SK-N-SH treated with all-trans-retinoic acid at 6 μM for 48 hours (cell line): ENCODE measurements around the gene NDUFA5.

ENCODE experiments used
- ARNTL ChIP-seq: fragments of 450-650 bp; formaldehyde crosslinking; IDR thresholded peaks from 2 replicates; pipeline ENCODE4 v1.5.0; 2020; ENCODE audit warnings: low read depth, mild to moderate bottlenecking, moderate library complexity, borderline replicate concordance
- CSDC2 ChIP-seq: fragments of 250-450 bp; sonication (Bioruptor Pico); IDR thresholded peaks from 2 replicates; pipeline ENCODE4 v1.5.0; 2020; ENCODE audit warnings: mild to moderate bottlenecking, moderate library complexity
- OSR1 ChIP-seq: fragments of 250-450 bp; sonication (Bioruptor Pico); IDR thresholded peaks from 2 replicates; pipeline ENCODE4 v1.8.0; 2022; ENCODE audit warnings: moderate library complexity, mild to moderate bottlenecking, inconsistent platforms
- RARB ChIP-seq: fragments of 250-450 bp; sonication (Bioruptor Pico); IDR thresholded peaks from 2 replicates; pipeline ENCODE4 v1.8.0; 2021; ENCODE audit warnings: mild to moderate bottlenecking, moderate library complexity
- SNAI2 ChIP-seq: fragments of 250-450 bp; sonication (Bioruptor Pico); IDR thresholded peaks from 2 replicates; pipeline ENCODE4 v1.5.0; 2020; ENCODE audit warnings: mild to moderate bottlenecking, moderate library complexity
- ZC3H10 ChIP-seq: fragments of 250-450 bp; sonication (Bioruptor Pico); IDR thresholded peaks from 2 replicates; pipeline ENCODE4 v1.5.1; 2021; ENCODE audit warnings: mild to moderate bottlenecking, moderate library complexity
- ZFP30 ChIP-seq: fragments of 450-650 bp; formaldehyde crosslinking; IDR thresholded peaks from 2 replicates; pipeline ENCODE4 v1.5.0; 2022; ENCODE audit warnings: mild to moderate bottlenecking, moderate library complexity
- ZNF8 ChIP-seq: fragments of 450-650 bp; formaldehyde crosslinking; IDR thresholded peaks from 2 replicates; pipeline ENCODE4 v1.5.0; 2020; ENCODE audit warnings: mild to moderate bottlenecking, moderate library complexity
- TF ChIP-seq, protein P1 (sequence below): fragments of 250-450 bp; sonication (Bioruptor Pico); IDR thresholded peaks from 2 replicates; pipeline ENCODE4 v1.5.1; 2020; ENCODE audit warnings: low read depth, mild to moderate bottlenecking, moderate library complexity
- TF ChIP-seq, protein P2 (sequence below): fragments of 250-450 bp; sonication (Bioruptor Pico); IDR thresholded peaks from 2 replicates; pipeline ENCODE4 v1.8.0; 2021; ENCODE audit warnings: low read depth, mild to moderate bottlenecking, moderate library complexity, borderline replicate concordance
- TF ChIP-seq, protein P3 (sequence below): fragments of 250-450 bp; sonication (Bioruptor Pico); IDR thresholded peaks from 2 replicates; pipeline ENCODE4 v1.5.0; 2020; ENCODE audit warnings: mild to moderate bottlenecking, moderate library complexity
- TF ChIP-seq, protein P4 (sequence below): fragments of 250-450 bp; sonication (Bioruptor Pico); IDR thresholded peaks from 2 replicates; pipeline ENCODE4 v1.8.0; 2020; ENCODE audit warnings: mild to moderate bottlenecking, moderate library complexity, borderline replicate concordance

DNA sequence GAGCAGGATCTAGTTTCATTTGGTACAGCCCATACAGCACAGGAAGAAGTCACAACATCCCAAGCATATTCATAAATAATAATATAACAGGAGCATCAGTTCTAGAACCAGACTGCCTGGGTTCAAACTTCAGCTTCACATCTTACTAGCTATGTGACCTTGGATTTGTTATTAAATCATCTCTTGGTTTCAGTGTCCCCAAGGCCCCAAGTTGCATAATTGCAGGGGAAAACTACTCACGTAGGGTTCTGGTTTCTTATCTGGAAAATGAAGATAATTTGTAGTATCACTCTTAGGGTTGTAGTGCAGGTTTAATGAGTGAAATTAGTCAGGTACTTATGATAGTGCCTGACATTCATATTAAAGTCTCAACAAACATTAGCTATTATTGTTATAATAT lies 17.7 kb downstream of the NDUFA5 start:
- TF ChIP-seq, protein P1, sequence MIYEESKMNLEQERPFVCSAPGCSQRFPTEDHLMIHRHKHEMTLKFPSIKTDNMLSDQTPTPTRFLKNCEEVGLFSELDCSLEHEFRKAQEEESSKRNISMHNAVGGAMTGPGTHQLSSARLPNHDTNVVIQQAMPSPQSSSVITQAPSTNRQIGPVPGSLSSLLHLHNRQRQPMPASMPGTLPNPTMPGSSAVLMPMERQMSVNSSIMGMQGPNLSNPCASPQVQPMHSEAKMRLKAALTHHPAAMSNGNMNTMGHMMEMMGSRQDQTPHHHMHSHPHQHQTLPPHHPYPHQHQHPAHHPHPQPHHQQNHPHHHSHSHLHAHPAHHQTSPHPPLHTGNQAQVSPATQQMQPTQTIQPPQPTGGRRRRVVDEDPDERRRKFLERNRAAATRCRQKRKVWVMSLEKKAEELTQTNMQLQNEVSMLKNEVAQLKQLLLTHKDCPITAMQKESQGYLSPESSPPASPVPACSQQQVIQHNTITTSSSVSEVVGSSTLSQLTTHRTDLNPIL (CRISPR knock-in tag) = no peak
- no peak for TF ChIP-seq ZC3H10 (CRISPR knock-in tag)
- TF ChIP-seq RARB (CRISPR knock-in tag) = no peak
- TF ChIP-seq, protein P2, sequence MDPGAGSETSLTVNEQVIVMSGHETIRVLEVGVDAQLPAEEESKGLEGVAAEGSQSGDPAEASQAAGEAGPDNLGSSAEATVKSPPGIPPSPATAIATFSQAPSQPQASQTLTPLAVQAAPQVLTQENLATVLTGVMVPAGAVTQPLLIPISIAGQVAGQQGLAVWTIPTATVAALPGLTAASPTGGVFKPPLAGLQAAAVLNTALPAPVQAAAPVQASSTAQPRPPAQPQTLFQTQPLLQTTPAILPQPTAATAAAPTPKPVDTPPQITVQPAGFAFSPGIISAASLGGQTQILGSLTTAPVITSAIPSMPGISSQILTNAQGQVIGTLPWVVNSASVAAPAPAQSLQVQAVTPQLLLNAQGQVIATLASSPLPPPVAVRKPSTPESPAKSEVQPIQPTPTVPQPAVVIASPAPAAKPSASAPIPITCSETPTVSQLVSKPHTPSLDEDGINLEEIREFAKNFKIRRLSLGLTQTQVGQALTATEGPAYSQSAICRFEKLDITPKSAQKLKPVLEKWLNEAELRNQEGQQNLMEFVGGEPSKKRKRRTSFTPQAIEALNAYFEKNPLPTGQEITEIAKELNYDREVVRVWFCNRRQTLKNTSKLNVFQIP (CRISPR knock-in tag) = no peak
- TF ChIP-seq, protein P3, sequence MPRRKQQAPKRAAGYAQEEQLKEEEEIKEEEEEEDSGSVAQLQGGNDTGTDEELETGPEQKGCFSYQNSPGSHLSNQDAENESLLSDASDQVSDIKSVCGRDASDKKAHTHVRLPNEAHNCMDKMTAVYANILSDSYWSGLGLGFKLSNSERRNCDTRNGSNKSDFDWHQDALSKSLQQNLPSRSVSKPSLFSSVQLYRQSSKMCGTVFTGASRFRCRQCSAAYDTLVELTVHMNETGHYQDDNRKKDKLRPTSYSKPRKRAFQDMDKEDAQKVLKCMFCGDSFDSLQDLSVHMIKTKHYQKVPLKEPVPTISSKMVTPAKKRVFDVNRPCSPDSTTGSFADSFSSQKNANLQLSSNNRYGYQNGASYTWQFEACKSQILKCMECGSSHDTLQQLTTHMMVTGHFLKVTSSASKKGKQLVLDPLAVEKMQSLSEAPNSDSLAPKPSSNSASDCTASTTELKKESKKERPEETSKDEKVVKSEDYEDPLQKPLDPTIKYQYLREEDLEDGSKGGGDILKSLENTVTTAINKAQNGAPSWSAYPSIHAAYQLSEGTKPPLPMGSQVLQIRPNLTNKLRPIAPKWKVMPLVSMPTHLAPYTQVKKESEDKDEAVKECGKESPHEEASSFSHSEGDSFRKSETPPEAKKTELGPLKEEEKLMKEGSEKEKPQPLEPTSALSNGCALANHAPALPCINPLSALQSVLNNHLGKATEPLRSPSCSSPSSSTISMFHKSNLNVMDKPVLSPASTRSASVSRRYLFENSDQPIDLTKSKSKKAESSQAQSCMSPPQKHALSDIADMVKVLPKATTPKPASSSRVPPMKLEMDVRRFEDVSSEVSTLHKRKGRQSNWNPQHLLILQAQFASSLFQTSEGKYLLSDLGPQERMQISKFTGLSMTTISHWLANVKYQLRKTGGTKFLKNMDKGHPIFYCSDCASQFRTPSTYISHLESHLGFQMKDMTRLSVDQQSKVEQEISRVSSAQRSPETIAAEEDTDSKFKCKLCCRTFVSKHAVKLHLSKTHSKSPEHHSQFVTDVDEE (CRISPR knock-in tag) = no peak
- no peak for TF ChIP-seq ZFP30 (CRISPR knock-in tag)
- no peak for TF ChIP-seq SNAI2 (CRISPR knock-in tag)
- no peak for TF ChIP-seq CSDC2 (CRISPR knock-in tag)
- TF ChIP-seq, protein P4, sequence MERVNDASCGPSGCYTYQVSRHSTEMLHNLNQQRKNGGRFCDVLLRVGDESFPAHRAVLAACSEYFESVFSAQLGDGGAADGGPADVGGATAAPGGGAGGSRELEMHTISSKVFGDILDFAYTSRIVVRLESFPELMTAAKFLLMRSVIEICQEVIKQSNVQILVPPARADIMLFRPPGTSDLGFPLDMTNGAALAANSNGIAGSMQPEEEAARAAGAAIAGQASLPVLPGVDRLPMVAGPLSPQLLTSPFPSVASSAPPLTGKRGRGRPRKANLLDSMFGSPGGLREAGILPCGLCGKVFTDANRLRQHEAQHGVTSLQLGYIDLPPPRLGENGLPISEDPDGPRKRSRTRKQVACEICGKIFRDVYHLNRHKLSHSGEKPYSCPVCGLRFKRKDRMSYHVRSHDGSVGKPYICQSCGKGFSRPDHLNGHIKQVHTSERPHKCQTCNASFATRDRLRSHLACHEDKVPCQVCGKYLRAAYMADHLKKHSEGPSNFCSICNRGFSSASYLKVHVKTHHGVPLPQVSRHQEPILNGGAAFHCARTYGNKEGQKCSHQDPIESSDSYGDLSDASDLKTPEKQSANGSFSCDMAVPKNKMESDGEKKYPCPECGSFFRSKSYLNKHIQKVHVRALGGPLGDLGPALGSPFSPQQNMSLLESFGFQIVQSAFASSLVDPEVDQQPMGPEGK (CRISPR knock-in tag) = no peak
- no peak for TF ChIP-seq OSR1 (CRISPR knock-in tag)
- TF ChIP-seq ZNF8 (CRISPR knock-in tag) = no peak
- no peak for TF ChIP-seq ARNTL
